GM12891 (cell line): ENCODE results near the gene FAM83G.

Experiments
- POLR2A ChIP-seq: IDR thresholded peaks from 2 replicates; pipeline ENCODE4 v1.6.1; 2011; ENCODE audit warnings: low read depth, low read length, control low read depth
- POLR2AphosphoS5 ChIP-seq: IDR thresholded peaks from 2 replicates; pipeline ENCODE4 v1.6.1; 2011; ENCODE audit warnings: low read depth, low read length, control low read depth
- POU2F2 ChIP-seq: IDR thresholded peaks from 2 replicates; pipeline ENCODE4 v1.6.1; 2011; ENCODE audit warnings: low read depth, mild to moderate bottlenecking, control low read depth, low read length, moderate library complexity
- SPI1 ChIP-seq: IDR thresholded peaks from 2 replicates; pipeline ENCODE4 v1.6.1; 2011; ENCODE audit warnings: low read depth, low read length, control low read depth
- TAF1 ChIP-seq: IDR thresholded peaks from 2 replicates; pipeline ENCODE4 v1.6.1; 2011; ENCODE audit warnings: low read depth, low read length, control low read depth

DNA sequence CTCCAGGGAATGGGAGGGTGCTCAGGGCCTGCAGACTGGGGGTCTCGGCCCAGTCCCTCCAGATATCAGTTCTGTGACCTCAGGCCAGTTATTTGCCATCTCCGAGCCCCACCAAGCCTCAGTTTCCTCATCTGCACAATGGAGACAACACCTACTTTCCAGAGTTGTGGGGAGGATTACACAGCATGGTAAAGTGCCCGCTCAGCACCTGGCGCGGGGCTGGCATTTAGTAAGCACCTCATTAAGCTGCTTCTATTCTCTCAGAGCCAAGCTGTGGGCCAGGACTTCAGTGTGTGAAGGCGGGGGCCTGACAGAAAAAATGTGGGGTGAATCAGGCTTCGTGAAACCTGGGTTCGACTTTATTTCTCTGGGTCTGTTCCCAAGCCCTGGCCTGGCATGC lies 5.2 kb downstream of the FAM83G start:
- no peak for TF ChIP-seq POLR2A
- TF ChIP-seq POLR2AphosphoS5 = no peak
- TF ChIP-seq TAF1 = no peak
- no peak for TF ChIP-seq POU2F2
- TF ChIP-seq SPI1 = no peak
